DND-41 (cell line): ENCODE results near the gene IFFO2.
"Not testable (repeated sequence)": the region's sequence is repeated elsewhere in the genome, so short reads cannot be mapped to it uniquely, and the experiment has no call there.

ENCODE experiments used
- ATAC-seq: fragments of 200-7000 bp; cut with Tn5 transposase; 3 replicates; pipeline ENCODE4 v1.9.1; 2021; ENCODE audit warnings: low read depth; ENCODE audit not compliant: insufficient read depth
- DNase-seq: peaks from one replicate; pipeline ENCODE4 v3.0.0-alpha.2; 2020
- H2AFZ ChIP-seq: 2 replicates; pipeline ENCODE4 v1.6.0; 2012; ENCODE audit warnings: low read depth, low read length
- H3K27ac ChIP-seq: 2 replicates; pipeline ENCODE4 v1.5.1; 2012; ENCODE audit warnings: low read length, inconsistent platforms
- H3K27me3 ChIP-seq: fragments of 200-600 bp; sonication (generic); 2 replicates; pipeline ENCODE4 v1.6.0; 2012; ENCODE audit warnings: low read length, mild to moderate bottlenecking, inconsistent platforms; ENCODE audit not compliant: insufficient read depth, poor library complexity
- H3K36me3 ChIP-seq: 2 replicates; pipeline ENCODE4 v1.5.1; 2012; ENCODE audit warnings: low read length, inconsistent platforms; ENCODE audit not compliant: insufficient read depth
- H3K4me1 ChIP-seq: 2 replicates; pipeline ENCODE4 v1.5.1; 2012; ENCODE audit warnings: mild to moderate bottlenecking, low read length; ENCODE audit not compliant: insufficient read depth
- H3K4me2 ChIP-seq: 2 replicates; pipeline ENCODE4 v1.6.0; 2012; ENCODE audit warnings: mild to moderate bottlenecking, moderate library complexity, low read length, inconsistent platforms; ENCODE audit not compliant: insufficient read depth
- H3K4me3 ChIP-seq, 2 experiments: fragments of 200-600 bp in 1 of 2; shearing (Covaris generic) in 1 of 2; 2 replicates each; pipeline ENCODE4 v1.5.1; 2012 to 2016; ENCODE audit warnings: inconsistent platforms in 2 of 2, low read length in 2 of 2, mild to moderate bottlenecking in 2 of 2, low read depth in 1 of 2, moderate library complexity in 1 of 2
- H3K79me2 ChIP-seq: 2 replicates; pipeline ENCODE4 v1.6.0; 2012; ENCODE audit warnings: low read length, inconsistent platforms; ENCODE audit not compliant: insufficient read depth
- H3K9ac ChIP-seq: 2 replicates; pipeline ENCODE4 v1.6.0; 2012; ENCODE audit warnings: low read depth, mild to moderate bottlenecking, inconsistent platforms, low read length, moderate library complexity
- H3K9me3 ChIP-seq: 2 replicates; pipeline ENCODE4 v1.5.1; 2012; ENCODE audit warnings: low read length, moderate library complexity, mild to moderate bottlenecking, inconsistent platforms; ENCODE audit not compliant: insufficient read depth, severe bottlenecking
- H4K20me1 ChIP-seq: 2 replicates; pipeline ENCODE4 v1.6.0; 2012; ENCODE audit warnings: low read length; ENCODE audit not compliant: insufficient read depth
- EZH2 ChIP-seq: IDR thresholded peaks from 3 replicates; pipeline ENCODE4 v1.6.1; 2012; ENCODE audit warnings: borderline replicate concordance, low read depth, mild to moderate bottlenecking, moderate library complexity, low read length, inconsistent platforms; ENCODE audit not compliant: severe bottlenecking
- TF ChIP-seq, protein P1 (sequence below): IDR thresholded peaks from 2 replicates; pipeline ENCODE4 v1.5.1; 2012; ENCODE audit warnings: borderline replicate concordance, low read length, moderate library complexity, mild to moderate bottlenecking; ENCODE audit not compliant: poor library complexity, severe bottlenecking; ENCODE audit errors: extremely low read depth

The IFFO2 gene

GRCh38 chr1:18871401-18872070, 84.9 kb downstream of the IFFO2 start:
- H3K4me2 ChIP-seq = no peak overlapping the region
- H2AFZ ChIP-seq = no peak overlapping the region

GRCh38 chr1:18870957-18871356, 85.5 kb downstream of the IFFO2 start:
- H3K9ac ChIP-seq = no peak overlapping the region
- H3K4me3 ChIP-seq = no peak overlapping the region
- no peaks in the 10 kb centered on the region for H3K36me3 ChIP-seq
- H3K27ac ChIP-seq = no peak overlapping the region
- ATAC-seq = no peak
- DNase-seq = no peak
- no peaks in the 10 kb centered on the region for H3K79me2 ChIP-seq
- no peak overlapping the region for H2AFZ ChIP-seq
- no peaks in the 10 kb centered on the region for H3K9me3 ChIP-seq
- TF ChIP-seq, protein P1, sequence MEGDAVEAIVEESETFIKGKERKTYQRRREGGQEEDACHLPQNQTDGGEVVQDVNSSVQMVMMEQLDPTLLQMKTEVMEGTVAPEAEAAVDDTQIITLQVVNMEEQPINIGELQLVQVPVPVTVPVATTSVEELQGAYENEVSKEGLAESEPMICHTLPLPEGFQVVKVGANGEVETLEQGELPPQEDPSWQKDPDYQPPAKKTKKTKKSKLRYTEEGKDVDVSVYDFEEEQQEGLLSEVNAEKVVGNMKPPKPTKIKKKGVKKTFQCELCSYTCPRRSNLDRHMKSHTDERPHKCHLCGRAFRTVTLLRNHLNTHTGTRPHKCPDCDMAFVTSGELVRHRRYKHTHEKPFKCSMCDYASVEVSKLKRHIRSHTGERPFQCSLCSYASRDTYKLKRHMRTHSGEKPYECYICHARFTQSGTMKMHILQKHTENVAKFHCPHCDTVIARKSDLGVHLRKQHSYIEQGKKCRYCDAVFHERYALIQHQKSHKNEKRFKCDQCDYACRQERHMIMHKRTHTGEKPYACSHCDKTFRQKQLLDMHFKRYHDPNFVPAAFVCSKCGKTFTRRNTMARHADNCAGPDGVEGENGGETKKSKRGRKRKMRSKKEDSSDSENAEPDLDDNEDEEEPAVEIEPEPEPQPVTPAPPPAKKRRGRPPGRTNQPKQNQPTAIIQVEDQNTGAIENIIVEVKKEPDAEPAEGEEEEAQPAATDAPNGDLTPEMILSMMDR = no peak
- no peak for TF ChIP-seq EZH2
- H4K20me1 ChIP-seq = no peaks in the 10 kb centered on the region; the same call in 1 of the 2 replicates
- H3K4me1 ChIP-seq = no peaks in the 10 kb centered on the region
- H3K27me3 ChIP-seq = no peaks in the 10 kb centered on the region
- no peak overlapping the region for H3K4me2 ChIP-seq

More at GRCh38 chr1:18871401-18872070, 84.9 kb downstream of the IFFO2 start:
- Histone ChIP-seq H3K27me3 (no peaks in the 10 kb centered on the region), H3K79me2 (no peaks in the 10 kb centered on the region), H3K4me3 (no peak overlapping the region), H3K36me3 (no peaks in the 10 kb centered on the region), H3K9me3 (no peaks in the 10 kb centered on the region), H3K27ac (no peak overlapping the region), H3K4me1 (no peaks in the 10 kb centered on the region), H4K20me1 (no peaks in the 10 kb centered on the region; the same call in 1 of the 2 replicates), H3K9ac (no peak overlapping the region)
- no peak for TF ChIP-seq EZH2
- TF ChIP-seq, protein P1 = no peak
- DNase-seq = no peak
- no peak for ATAC-seq

GRCh38 chr1:18870595-18870865, 85.9 kb downstream of the IFFO2 start:
- H4K20me1 ChIP-seq, H3K27ac ChIP-seq, H3K9ac ChIP-seq, H3K4me1 ChIP-seq, H3K4me2 ChIP-seq, H3K27me3 ChIP-seq, H3K36me3 ChIP-seq, H3K79me2 ChIP-seq, ATAC-seq, H3K9me3 ChIP-seq, H3K4me3 ChIP-seq, DNase-seq, H2AFZ ChIP-seq: not testable (repeated sequence)

- no peak overlapping the region for H3K27ac ChIP-seq
- TF ChIP-seq, protein P1 = no peak
- no peaks in the 10 kb centered on the region; the same call in 1 of the 2 replicates for H4K20me1 ChIP-seq
- H3K9ac ChIP-seq = no peak overlapping the region
- H3K4me3 ChIP-seq = no peak overlapping the region
- no peak overlapping the region for H2AFZ ChIP-seq
- no peaks in the 10 kb centered on the region for H3K36me3 ChIP-seq
- H3K9me3 ChIP-seq = no peaks in the 10 kb centered on the region
- ATAC-seq = no peak
- no peak overlapping the region for H3K4me2 ChIP-seq
- DNase-seq = no peak
- H3K27me3 ChIP-seq = no peaks in the 10 kb centered on the region
- no peaks in the 10 kb centered on the region for H3K79me2 ChIP-seq
- H3K4me1 ChIP-seq = no peaks in the 10 kb centered on the region
Observed at GRCh38 chr1:18869847-18870594, 86.5 kb downstream of the IFFO2 start.
